ENCODE measurements around the gene RIPK3. TPM values are rescaled to one million over a fixed set of nuclear protein-coding genes. Genes with fewer than 3 reads are reported as not detected.

Gene RIPK3
- total RNA-seq, 1 donor from 2014 or later: 0.95 TPM

DNA sequence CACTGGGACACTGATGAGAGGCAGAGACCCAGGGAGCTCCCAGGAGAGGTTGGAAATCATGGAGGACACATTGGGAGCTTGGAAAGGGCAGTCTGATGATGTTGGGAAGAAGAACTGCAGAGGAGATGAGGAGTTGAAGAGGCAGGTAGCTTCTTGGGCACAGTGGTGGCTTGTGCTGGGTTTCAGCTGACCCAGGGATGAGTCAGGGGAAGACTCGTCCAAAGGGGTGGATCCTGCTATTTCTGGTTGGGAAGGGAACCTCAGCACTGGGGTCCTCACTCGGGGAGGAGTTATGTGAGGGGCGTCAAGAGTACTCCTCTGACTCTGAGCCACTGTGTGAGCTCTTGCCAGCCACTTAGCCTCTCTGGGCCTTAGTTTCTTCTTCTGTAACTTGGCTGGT is 16.4 kb downstream of the RIPK3 start:
- Histone ChIP-seq H4K20me1 (ENCODE audit: insufficient read depth, low read length) (no peaks in the 10 kb centered on the region), H3K9me3 (ENCODE audit: insufficient read depth, low read depth, low read length) (no peaks in the 10 kb centered on the region), H3K36me3 (ENCODE audit: insufficient read depth, low read length) (no peaks in the 10 kb centered on the region), H3K27ac (ENCODE audit: low read depth, low read length) (no peak overlapping the region), H3K9ac (ENCODE audit: low read length) (no peak overlapping the region), H3K79me2 (ENCODE audit: insufficient read depth, low read length) (no peaks in the 10 kb centered on the region), H2AFZ (ENCODE audit: low read depth, low read length) (no peak overlapping the region), H3K4me2 (ENCODE audit: low read length) (no peak overlapping the region), H3K4me1 (ENCODE audit: insufficient read depth, low read length) (no peaks in the 10 kb centered on the region), H3K27me3 (ENCODE audit: insufficient read depth, low read length) (peaks cover 31% of the 10 kb centered on the region), H3K4me3 (ENCODE audit: insufficient read depth, low read depth, low read length) (no peak overlapping the region)
- Mint-ChIP-seq H3K27me3 (ENCODE audit: low read depth, unreplicated experiment) (peaks cover 39% of the 10 kb centered on the region), H3K4me1 (ENCODE audit: low read depth, unreplicated experiment) (peaks cover 3% of the 10 kb centered on the region), H3K36me3 (ENCODE audit: low read depth, unreplicated experiment) (no peaks in the 10 kb centered on the region), H3K4me3 (ENCODE audit: unreplicated experiment) (no peak overlapping the region), H3K9me3 (ENCODE audit: unreplicated experiment) (no peaks in the 10 kb centered on the region), H3K27ac (ENCODE audit: unreplicated experiment) (no peak overlapping the region)
- DNase-seq (ENCODE audit: low read depth): no peak
- TF ChIP-seq, protein P1, sequence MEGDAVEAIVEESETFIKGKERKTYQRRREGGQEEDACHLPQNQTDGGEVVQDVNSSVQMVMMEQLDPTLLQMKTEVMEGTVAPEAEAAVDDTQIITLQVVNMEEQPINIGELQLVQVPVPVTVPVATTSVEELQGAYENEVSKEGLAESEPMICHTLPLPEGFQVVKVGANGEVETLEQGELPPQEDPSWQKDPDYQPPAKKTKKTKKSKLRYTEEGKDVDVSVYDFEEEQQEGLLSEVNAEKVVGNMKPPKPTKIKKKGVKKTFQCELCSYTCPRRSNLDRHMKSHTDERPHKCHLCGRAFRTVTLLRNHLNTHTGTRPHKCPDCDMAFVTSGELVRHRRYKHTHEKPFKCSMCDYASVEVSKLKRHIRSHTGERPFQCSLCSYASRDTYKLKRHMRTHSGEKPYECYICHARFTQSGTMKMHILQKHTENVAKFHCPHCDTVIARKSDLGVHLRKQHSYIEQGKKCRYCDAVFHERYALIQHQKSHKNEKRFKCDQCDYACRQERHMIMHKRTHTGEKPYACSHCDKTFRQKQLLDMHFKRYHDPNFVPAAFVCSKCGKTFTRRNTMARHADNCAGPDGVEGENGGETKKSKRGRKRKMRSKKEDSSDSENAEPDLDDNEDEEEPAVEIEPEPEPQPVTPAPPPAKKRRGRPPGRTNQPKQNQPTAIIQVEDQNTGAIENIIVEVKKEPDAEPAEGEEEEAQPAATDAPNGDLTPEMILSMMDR (IDR thresholded peaks at IDR 0.05; ENCODE audit: insufficient read depth, low read depth, low read length): no peak
- TF ChIP-seq EZH2 (IDR thresholded peaks at IDR 0.05; ENCODE audit: insufficient read depth, low read length): no peak
- FAIRE-seq: no peak

DNA sequence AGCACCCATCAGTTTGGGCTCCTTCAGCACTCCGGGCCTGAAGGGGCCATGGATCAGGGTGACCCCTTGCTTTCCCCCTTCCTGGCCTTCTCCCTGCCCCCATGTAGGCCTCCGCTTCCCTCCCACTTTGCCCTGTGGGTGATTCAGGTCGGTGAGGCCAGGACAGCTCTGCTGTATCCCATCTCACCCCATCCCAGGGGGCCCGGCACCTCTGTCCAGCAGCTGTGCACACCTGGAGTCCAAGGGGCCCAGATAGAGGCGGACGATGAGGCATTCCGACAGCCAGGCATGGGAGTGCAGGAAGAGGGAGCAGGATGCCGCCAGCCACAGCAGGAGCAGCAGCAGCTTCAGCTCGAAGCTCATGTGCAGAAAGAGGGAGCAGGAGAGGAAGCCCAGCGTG is 17.1 kb downstream of the RIPK3 start:
- H3K27ac ChIP-seq (ENCODE audit: low read depth, low read length): no peak overlapping the region
- H3K36me3 ChIP-seq (ENCODE audit: insufficient read depth, low read length): no peaks in the 10 kb centered on the region
- Mint-ChIP-seq H3K9me3 (ENCODE audit: unreplicated experiment) (no peaks in the 10 kb centered on the region), H3K36me3 (ENCODE audit: low read depth, unreplicated experiment) (no peaks in the 10 kb centered on the region), H3K27ac (ENCODE audit: unreplicated experiment) (no peak overlapping the region), H3K4me3 (ENCODE audit: unreplicated experiment) (no peak overlapping the region), H3K27me3 (ENCODE audit: low read depth, unreplicated experiment) (peaks cover 43% of the 10 kb centered on the region), H3K4me1 (ENCODE audit: low read depth, unreplicated experiment) (peaks cover 3% of the 10 kb centered on the region)
- H4K20me1 ChIP-seq (ENCODE audit: insufficient read depth, low read length): no peaks in the 10 kb centered on the region
- TF ChIP-seq, protein P1 (IDR thresholded peaks at IDR 0.05; ENCODE audit: insufficient read depth, low read depth, low read length): no peak
- TF ChIP-seq EZH2 (IDR thresholded peaks at IDR 0.05; ENCODE audit: insufficient read depth, low read length): no peak
- no peak overlapping the region for H3K9ac ChIP-seq (ENCODE audit: low read length)
- H3K4me2 ChIP-seq (ENCODE audit: low read length): no peak overlapping the region
- no peak overlapping the region for H2AFZ ChIP-seq (ENCODE audit: low read depth, low read length)
- no peak overlapping the region for H3K4me3 ChIP-seq (ENCODE audit: insufficient read depth, low read depth, low read length)
- peaks cover 31% of the 10 kb centered on the region for H3K27me3 ChIP-seq (ENCODE audit: insufficient read depth, low read length)
- H3K79me2 ChIP-seq (ENCODE audit: insufficient read depth, low read length): no peaks in the 10 kb centered on the region
- H3K9me3 ChIP-seq (ENCODE audit: insufficient read depth, low read depth, low read length): no peaks in the 10 kb centered on the region
- H3K4me1 ChIP-seq (ENCODE audit: insufficient read depth, low read length): no peaks in the 10 kb centered on the region
- FAIRE-seq: no peak
- DNase-seq (ENCODE audit: low read depth): no peak

DNA sequence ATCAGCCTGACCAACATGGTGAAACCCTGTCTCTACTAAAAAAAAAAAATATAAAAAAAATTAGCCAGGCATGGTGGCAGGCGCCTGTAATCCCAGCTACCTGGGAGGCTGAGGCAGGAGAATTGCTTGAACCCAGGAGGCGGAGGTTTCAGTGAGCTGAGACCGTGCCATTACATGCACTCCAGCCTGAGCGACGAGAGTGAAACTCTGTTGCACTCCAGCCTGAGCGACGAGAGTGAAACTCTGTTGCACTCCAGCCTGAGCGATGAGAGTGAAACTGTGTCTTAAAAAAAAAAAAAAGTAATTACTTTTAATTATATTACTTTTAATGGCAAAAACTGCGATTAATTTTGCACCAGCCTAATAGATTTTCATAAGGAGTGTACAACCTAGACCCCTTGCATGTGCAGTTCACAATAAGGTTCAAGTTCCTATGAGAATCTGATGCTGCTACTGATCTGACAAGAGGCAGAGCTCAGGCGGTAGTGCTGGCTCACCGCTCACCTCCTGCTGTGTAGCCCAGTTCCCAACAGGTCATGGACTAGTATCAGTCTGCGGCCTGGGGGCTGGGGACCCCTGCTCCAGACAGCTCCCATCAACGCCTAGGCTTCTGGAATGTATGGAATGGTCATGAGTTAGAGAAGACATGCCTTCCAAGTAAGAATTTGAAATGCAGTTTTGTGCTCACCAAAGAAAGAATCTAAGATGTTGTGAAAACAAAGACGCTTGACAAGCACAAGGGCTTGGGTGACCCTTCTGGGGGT is 18.4 kb downstream of the RIPK3 start:
- Histone ChIP-seq H3K36me3 (ENCODE audit: insufficient read depth, low read length) (no peaks in the 10 kb centered on the region), H4K20me1 (ENCODE audit: insufficient read depth, low read length) (no peaks in the 10 kb centered on the region), H3K79me2 (ENCODE audit: insufficient read depth, low read length) (no peaks in the 10 kb centered on the region), H3K27ac (ENCODE audit: low read depth, low read length) (no peak overlapping the region), H3K27me3 (ENCODE audit: insufficient read depth, low read length) (peaks cover 29% of the 10 kb centered on the region), H2AFZ (ENCODE audit: low read depth, low read length) (no peak overlapping the region), H3K4me2 (ENCODE audit: low read length) (no peak overlapping the region), H3K9ac (ENCODE audit: low read length) (no peak overlapping the region), H3K9me3 (ENCODE audit: insufficient read depth, low read depth, low read length) (no peaks in the 10 kb centered on the region), H3K4me3 (ENCODE audit: insufficient read depth, low read depth, low read length) (no peak overlapping the region), H3K4me1 (ENCODE audit: insufficient read depth, low read length) (peaks cover 7% of the 10 kb centered on the region)
- H3K4me1 Mint-ChIP-seq (ENCODE audit: low read depth, unreplicated experiment): peaks cover 9% of the 10 kb centered on the region
- H3K36me3 Mint-ChIP-seq (ENCODE audit: low read depth, unreplicated experiment): no peaks in the 10 kb centered on the region
- H3K27me3 Mint-ChIP-seq (ENCODE audit: low read depth, unreplicated experiment): peaks cover 39% of the 10 kb centered on the region
- no peak for FAIRE-seq
- TF ChIP-seq EZH2 (IDR thresholded peaks at IDR 0.05; ENCODE audit: insufficient read depth, low read length): no peak
- TF ChIP-seq, protein P1 (IDR thresholded peaks at IDR 0.05; ENCODE audit: insufficient read depth, low read depth, low read length): no peak
- DNase-seq (ENCODE audit: low read depth): no peak
- H3K4me3 Mint-ChIP-seq (ENCODE audit: unreplicated experiment): no peak overlapping the region
- H3K27ac Mint-ChIP-seq (ENCODE audit: unreplicated experiment): no peak overlapping the region
- no peaks in the 10 kb centered on the region for H3K9me3 Mint-ChIP-seq (ENCODE audit: unreplicated experiment)

All from astrocyte (in vitro differentiated cells and primary cell).